Astrocyte of the cerebellum (primary cell): ENCODE measurements around the gene RNF186.

Source experiments
- DNase-seq: peaks from one replicate; pipeline ENCODE4 v3.0.0-alpha.2; 2011; ENCODE audit warnings: low read depth
- H3K4me3 ChIP-seq: 2 replicates; pipeline ENCODE4 v1.5.1; 2011; ENCODE audit warnings: mild to moderate bottlenecking, low read depth, low read length, moderate library complexity
- in situ Hi-C: cut with HindIII; loops from 2 replicates; pipeline ENCODE4 v1.10.0; 2017; ENCODE audit warnings: low sequenced_read_pairs
- TF ChIP-seq, protein P1 (sequence below): IDR thresholded peaks from 2 replicates; pipeline ENCODE4 v1.5.1; 2012; ENCODE audit warnings: low read length, low read depth, moderate library complexity, mild to moderate bottlenecking; ENCODE audit errors: missing control alignments

RNF186 gene

DNA sequence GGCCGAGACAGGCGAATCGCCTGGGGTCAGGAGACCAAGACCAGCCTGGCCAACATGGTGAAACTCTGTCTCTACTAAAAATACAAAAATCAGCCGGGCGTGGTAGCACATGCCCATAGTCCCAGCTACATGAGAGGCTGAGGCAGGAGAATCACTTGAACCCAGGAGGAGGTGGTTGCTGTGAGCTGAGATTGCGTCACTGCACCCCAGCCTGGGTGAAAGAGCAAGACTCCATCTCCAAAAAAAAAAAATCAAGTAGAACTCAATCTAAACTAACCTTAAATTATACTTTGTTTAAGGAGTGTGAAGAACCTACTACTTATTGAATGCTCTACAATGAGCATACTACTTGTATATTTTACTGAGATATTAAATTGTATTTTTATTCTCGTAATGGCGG, 30.5 kb upstream of the RNF186 start:
- DNase-seq, result no peak
- TF ChIP-seq, protein P1, sequence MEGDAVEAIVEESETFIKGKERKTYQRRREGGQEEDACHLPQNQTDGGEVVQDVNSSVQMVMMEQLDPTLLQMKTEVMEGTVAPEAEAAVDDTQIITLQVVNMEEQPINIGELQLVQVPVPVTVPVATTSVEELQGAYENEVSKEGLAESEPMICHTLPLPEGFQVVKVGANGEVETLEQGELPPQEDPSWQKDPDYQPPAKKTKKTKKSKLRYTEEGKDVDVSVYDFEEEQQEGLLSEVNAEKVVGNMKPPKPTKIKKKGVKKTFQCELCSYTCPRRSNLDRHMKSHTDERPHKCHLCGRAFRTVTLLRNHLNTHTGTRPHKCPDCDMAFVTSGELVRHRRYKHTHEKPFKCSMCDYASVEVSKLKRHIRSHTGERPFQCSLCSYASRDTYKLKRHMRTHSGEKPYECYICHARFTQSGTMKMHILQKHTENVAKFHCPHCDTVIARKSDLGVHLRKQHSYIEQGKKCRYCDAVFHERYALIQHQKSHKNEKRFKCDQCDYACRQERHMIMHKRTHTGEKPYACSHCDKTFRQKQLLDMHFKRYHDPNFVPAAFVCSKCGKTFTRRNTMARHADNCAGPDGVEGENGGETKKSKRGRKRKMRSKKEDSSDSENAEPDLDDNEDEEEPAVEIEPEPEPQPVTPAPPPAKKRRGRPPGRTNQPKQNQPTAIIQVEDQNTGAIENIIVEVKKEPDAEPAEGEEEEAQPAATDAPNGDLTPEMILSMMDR, result no peak
- no peak overlapping the region for H3K4me3 ChIP-seq
- in situ Hi-C loops, result no loop called here

DNA sequence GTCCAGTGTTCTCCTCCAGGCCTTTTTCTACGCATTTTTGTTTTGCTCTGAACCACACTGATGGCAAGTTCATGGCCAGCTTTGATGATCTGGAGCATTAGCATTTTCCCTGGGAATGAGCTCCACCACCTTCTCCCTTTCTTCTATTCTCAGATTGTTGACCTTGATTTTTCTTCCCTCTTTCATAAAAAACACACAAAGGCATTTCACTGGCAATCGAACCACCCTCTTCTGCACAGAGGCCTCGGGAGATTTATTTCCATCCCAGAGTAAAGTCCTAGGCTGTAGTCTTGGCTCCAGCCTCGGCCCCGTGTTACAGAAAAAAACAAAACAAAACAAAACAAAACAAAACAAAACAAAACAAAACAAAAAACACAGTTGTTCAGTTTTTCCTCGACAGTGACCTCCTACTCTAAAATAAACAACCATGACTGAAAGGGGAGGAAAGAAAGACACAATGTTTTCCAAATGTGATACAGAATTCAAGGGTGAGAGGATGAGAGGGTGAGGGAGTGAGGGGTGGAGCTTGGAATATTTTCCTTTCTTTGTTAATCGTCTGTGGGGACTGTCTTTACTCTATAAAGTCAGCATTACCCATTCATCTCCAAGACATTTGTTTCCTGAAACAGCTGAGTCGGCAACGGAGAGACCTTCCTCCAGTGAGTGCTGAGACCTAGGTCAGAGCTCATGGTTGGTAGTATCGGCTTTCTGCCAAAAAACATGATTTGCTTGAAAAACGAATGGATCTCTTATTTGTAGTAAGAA, 29.8 kb upstream of the RNF186 start:
- in situ Hi-C loops, result no loop called here
- DNase-seq, result no peak
- TF ChIP-seq, protein P1, result no peak
- no peak overlapping the region for H3K4me3 ChIP-seq

DNA sequence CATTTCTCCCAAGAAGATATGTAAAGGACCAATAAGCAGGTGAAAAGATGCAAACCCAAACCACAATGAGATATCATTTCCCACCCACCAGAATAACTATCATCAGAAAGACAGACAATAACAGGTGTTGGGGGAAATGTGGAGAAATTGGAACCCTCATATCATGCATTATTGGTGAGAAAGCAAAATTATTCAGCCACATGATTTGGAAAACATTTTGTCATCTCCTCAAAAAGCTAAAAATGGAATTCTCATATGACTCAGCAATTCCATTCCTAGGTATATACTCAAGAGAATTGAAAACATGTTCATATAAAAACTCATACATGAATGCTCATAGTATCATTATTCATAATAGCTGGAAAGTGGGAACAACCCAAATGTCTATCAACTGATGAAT, 25.1 kb upstream of the RNF186 start:
- no peak for DNase-seq
- TF ChIP-seq, protein P1, result no peak
- H3K4me3 ChIP-seq, result no peak overlapping the region
- in situ Hi-C loops, result no loop called here

DNA sequence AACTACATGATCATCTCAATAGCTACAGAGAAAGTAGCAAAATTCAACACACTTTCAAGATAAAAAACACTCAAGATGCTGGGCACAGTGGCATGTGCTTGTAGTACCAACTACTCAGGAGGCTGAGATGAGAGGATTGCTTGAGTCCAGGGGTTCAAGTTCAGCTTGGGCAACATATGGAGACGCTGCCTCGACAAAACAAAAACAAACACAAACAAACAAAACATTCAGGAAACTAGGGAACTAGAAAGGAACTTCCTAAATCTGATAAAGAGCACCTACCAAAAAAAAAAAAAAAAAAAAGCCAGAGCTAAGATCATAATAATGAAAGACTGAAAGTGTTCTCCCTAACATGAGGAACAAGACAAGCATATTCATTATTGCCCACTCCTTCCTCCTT, 22.8 kb upstream of the RNF186 start:
- TF ChIP-seq, protein P1, result no peak
- no peak for DNase-seq
- no peak overlapping the region for H3K4me3 ChIP-seq
- in situ Hi-C loops, result no loop called here

DNA sequence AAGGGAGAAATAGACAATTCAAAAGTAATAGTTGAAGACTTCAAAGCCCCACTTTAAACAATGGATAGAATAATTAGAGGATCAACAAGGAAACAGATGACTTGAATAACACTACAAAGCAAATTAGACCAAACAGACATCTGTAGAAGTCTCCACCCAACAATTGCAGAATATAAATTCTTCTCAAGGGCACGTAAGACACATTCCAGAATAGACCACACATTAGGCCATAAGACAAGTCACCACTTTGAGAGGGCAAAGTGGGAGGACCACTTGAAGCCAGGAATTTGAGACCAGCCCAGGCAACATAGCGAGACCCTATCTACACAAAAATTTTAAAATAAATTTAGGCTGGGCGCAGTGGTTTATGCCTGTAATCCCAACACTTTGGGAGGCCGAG, 20.5 kb upstream of the RNF186 start:
- in situ Hi-C loops, result no loop called here
- TF ChIP-seq, protein P1, result no peak
- no peak for DNase-seq
- H3K4me3 ChIP-seq, result no peak overlapping the region

DNA sequence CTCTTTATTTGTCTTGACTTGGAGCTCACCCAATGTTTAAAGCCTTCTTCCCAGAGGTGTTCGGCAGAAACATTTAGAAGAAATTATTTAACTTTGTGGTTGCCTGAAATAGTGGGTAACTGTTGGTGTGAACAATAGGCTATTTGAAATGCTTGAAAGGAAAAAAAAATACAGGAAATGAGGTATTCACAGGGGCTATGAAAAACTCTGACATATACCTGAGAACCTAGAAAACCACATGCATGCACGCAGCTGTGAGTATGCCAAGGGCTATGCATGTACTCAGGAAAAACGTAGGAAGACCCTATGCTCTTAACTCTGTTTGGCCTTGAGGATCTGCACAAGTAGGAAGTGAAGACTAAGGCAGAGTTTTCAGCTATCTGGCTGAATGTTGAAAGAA, 16.4 kb upstream of the RNF186 start:
- DNase-seq, result no peak
- TF ChIP-seq, protein P1, result no peak
- in situ Hi-C loops, result no loop called here
- no peak overlapping the region for H3K4me3 ChIP-seq
